ENCODE measurements around the gene SUCLA2.

DNA sequence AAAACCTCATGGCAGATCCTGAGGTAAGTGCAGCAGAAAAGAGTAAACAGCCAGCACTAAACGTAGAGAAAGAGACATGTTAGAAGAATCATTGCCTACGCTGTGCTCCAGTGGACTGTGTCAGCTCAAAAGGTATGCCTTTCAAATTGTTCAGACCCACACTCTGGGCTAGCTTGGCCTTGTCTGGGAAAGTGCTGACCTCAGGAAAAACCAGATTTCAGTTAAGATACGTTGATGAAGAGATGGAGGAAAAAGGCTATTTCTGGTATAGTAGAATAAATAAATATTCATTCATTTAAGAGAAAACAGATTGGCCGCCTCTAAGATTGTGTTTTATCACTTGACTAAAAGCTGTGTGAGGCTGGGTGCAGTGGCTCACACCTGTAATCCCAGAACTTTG is 9.6 kb upstream of the SUCLA2 start:
- TF ChIP-seq, protein P1, sequence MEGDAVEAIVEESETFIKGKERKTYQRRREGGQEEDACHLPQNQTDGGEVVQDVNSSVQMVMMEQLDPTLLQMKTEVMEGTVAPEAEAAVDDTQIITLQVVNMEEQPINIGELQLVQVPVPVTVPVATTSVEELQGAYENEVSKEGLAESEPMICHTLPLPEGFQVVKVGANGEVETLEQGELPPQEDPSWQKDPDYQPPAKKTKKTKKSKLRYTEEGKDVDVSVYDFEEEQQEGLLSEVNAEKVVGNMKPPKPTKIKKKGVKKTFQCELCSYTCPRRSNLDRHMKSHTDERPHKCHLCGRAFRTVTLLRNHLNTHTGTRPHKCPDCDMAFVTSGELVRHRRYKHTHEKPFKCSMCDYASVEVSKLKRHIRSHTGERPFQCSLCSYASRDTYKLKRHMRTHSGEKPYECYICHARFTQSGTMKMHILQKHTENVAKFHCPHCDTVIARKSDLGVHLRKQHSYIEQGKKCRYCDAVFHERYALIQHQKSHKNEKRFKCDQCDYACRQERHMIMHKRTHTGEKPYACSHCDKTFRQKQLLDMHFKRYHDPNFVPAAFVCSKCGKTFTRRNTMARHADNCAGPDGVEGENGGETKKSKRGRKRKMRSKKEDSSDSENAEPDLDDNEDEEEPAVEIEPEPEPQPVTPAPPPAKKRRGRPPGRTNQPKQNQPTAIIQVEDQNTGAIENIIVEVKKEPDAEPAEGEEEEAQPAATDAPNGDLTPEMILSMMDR (conservative IDR thresholded peaks at IDR 0.05; ENCODE audit: low read length), result no peak
- TF ChIP-seq EZH2phosphoT487 (IDR thresholded peaks at IDR 0.05; ENCODE audit: borderline replicate concordance), result no peak

All from Loucy (cell line).